NCI-H526 (cell line): ENCODE measurements around the gene DCTD.
"Not testable (repeated sequence)": the region's sequence is repeated elsewhere in the genome, so short reads cannot be mapped to it uniquely, and the experiment has no call there.

Experiments used
- DNase-seq, 2 experiments: peaks; one replicate each; lab custom pipeline; 2025; lab: John Stamatoyannopoulos, UW

DCTD gene

GRCh38 chr4:182921608-182922007 lies 4.4 kb upstream of the DCTD start:
- DNase-seq, result no peak

- DNase-seq, result no peak
These were observed 3.5 kb upstream of the DCTD start for GRCh38 chr4:182920676-182921075.

- no peak for DNase-seq
These were observed 1.7 kb upstream of the DCTD start for GRCh38 chr4:182918791-182919302.

GRCh38 chr4:182918044-182918607 lies 940 bp upstream of the DCTD start:
- DNase-seq, result peak in 1 of 2 experiments; percentile 66

GRCh38 chr4:182916483-182917181 lies 554 bp downstream of the DCTD start:
- DNase-seq, result peak in 1 of 2 experiments; percentile 31

- no peak for DNase-seq
These were observed 2.8 kb downstream of the DCTD start for GRCh38 chr4:182914357-182914756.

- no peak for DNase-seq
These were observed 3.6 kb downstream of the DCTD start for GRCh38 chr4:182913621-182914020.

- DNase-seq, result no peak
These were observed 4.2 kb downstream of the DCTD start for GRCh38 chr4:182913036-182913435.

GRCh38 chr4:182908124-182908523 lies 9.1 kb downstream of the DCTD start:
- no peak for DNase-seq

GRCh38 chr4:182907396-182907795 lies 9.8 kb downstream of the DCTD start:
- DNase-seq, result no peak

GRCh38 chr4:182906786-182907185 lies 10.4 kb downstream of the DCTD start:
- DNase-seq, result no peak

- DNase-seq, result no peak
These were observed 12.1 kb downstream of the DCTD start for GRCh38 chr4:182905038-182905437.

- DNase-seq, result no peak
These were observed 12.9 kb downstream of the DCTD start for GRCh38 chr4:182904211-182904761.

- no peak for DNase-seq
These were observed 14.2 kb downstream of the DCTD start for GRCh38 chr4:182903013-182903412.

GRCh38 chr4:182901337-182901736 lies 15.8 kb downstream of the DCTD start:
- no peak for DNase-seq

- not testable (repeated sequence) for DNase-seq
These were observed 17.2 kb downstream of the DCTD start for GRCh38 chr4:182900021-182900420.

- no peak for DNase-seq
These were observed 18.7 kb downstream of the DCTD start for GRCh38 chr4:182898479-182898799.

GRCh38 chr4:182897601-182898478 lies 19.3 kb downstream of the DCTD start:
- no peak for DNase-seq

GRCh38 chr4:182896421-182896820 lies 20.8 kb downstream of the DCTD start:
- no peak for DNase-seq

- no peak for DNase-seq
These were observed 21.3 kb downstream of the DCTD start for GRCh38 chr4:182895791-182896292.

GRCh38 chr4:182894681-182895275 lies 22.4 kb downstream of the DCTD start:
- DNase-seq, result no peak
